Mucosa of gallbladder (tissue), 1 donor: ENCODE results near the gene RUNX2. TPM values are rescaled to one million over a fixed set of nuclear protein-coding genes. Genes with fewer than 3 reads are reported as not detected.
A peak's percentile ranks its signal among the peaks of the same experiment; 100 is the strongest.
"Not testable (repeated sequence)": the region's sequence is repeated elsewhere in the genome, so short reads cannot be mapped to it uniquely, and the experiment has no call there.

Source experiments
- DNase-seq: peaks from one replicate; pipeline ENCODE4 v3.0.0-alpha.2; 2020; ENCODE audit warnings: low spot score
- total RNA-seq: library from RNA; stranded (reverse); gene quantifications from one replicate; pipeline ENCODE4 v1.2.1, GENCODE V29; 2021
- donor health status: DM: no; HTN: no; CAD: no.

RUNX2 gene
- total RNA-seq, 1 donor from 2014 or later: 5.3 TPM

DNA sequence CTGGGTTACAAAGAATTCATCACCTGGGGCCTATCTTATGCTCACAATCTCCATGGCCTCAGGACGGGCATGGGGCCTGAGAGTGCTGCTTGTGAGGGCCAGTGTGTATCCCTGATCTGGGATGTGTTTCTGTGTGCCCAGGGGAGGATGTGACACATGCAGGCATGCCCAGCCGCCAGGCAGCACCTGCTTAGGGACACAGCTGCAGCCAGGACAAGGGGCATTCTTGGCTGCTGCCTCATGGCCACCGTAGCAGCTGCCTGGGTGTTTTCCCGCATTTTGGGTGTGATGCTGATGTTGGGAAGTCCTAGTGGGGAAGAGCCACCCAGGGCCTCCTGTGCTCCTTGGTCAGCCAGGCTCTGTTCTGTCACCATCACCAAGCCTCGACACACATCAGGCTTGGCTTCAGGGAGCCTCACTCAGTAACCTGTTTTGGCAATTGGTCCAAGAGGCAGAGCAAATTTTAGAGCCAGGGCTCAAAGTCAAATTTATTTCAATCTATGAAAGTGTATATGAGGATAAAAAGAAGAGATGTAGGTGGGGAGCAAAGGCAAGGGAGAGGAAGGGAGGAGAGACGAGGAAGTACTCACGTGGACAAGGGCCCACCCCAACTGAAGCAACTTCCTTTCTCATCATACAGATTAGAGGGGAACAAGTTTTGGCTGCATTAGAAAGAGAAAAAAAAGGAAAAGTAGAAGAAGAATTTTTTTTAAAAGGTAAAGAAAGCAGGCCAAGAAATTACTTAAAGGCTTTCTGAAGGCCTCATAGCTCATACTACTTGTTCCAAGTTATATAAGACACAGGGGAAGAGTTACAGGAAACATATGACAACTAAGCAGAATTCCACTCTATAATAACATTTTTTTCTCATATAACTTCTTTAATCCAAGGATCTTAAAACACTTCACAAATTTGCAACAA, 319.5 kb downstream of the RUNX2 start:
- DNase-seq: no peak

DNA sequence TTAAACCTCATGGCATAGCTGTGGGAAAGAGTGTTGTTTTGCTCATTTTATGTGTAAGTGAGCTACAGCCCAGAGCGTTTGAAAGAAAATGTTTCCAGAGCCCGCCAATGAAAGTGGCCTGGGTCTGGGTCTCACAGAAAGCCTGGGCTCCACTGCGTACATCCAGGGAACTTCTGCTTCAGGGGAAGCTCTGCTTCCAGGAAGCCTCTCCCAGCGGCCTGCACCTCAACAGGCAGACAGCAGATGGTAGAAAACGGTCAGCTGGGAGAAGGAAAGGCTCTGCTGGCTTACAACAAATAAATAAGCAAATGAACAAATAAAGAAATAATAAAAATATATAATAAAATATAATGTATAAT, 320.1 kb downstream of the RUNX2 start:
- no peak for DNase-seq

DNA sequence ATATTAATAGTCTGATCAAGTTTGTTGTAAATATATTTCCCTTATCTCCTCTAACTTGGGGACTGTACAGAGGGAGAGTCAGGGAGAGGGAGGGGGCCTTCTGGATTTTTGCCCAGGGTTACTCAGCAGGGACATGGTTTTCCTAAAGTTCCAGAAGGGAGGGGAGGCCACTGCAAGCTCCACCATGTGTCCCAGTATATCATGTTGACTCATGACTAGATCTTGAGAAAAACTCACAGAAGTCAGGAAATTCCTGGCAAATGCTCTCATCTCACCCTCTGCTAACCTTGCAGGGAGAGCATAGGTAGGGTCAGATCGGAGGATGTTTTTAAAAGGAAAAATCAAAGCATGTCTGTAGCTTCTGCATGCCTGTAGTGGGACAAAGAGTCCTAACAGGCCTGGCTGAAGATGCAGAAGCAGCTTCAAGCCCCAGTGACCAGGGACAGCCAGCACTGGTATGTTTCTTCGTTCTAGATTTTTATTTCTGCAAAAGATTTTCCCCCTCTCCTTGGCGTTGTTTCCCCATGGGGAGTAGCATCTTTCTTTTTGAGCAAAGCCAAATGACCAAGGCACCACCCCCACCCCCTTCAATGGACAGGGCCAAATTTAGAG, 322.5 kb downstream of the RUNX2 start:
- DNase-seq: no peak

DNA sequence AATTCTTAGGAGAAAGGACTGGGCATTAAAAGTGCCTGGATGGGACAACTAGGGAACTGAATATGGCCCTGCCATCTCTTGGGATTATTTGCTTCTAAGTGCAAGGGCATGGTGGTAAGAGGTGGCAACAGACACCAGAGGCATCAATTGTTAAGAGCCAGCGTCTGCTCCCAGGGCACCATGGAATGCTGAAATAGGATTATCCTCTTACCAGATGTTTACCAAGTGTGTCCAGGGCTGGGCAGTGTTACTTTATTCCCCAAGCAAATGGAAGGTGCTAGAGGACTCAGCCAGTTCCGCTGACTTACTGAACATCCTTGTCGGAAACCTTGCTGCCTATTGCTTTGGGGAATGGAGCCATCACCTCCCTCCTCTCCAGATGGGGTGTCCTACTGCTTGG, 323.2 kb downstream of the RUNX2 start:
- DNase-seq: no peak

DNA sequence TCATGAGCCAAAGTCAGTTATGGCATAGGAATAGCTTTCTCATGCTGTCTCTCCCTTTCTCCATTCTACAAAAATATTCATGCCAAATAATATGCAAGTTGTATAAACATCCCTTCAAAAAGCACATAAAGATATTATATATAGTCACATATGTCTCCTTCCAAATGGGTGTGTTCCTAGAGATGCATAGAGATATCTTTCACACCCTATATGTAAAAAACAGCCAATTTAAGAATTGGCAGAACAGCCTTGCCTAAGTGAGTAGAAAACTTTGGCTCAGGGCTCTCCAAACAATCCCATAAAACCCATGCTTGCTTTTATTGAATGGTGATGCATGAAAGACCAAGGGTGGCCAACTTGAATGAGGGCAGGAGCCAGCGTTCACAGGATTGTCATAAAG, 324.3 kb downstream of the RUNX2 start:
- DNase-seq: no peak

DNA sequence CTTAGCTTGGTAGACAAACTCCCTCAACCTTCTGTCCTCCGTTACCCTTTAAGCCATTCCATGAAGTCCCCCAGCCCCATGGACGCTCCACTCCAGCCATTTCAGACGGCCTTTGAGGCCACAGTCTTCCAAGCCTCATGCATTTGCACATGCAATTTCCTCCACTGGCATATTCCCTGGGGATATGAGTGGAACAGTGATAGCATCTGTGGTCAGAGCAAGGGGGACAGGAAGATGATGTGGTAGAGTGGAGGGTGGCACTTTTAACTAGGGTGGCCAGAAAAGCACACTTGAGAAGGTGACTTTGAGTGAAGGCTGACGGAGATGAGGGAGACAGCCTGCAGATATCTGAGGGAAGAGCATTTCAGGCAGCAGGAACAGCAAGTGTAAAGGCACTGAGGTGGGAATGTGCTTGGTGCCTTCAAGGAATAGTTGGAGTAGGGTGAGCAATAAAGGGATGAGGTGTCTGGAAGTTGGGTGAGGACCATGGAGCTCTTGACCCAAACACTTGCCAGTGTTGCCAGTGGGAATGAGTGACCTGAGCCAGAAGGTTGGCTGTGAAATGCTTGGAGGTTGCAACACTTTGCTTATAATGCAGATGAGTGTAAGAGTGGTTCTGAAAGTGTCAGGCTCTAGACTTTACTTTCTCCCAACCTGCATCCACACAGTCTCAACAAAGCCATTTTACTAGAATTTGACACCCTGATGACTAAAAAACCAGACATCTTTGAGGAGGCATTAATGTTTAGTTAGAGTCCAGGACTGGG, 325.2 kb downstream of the RUNX2 start:
- no peak for DNase-seq

DNA sequence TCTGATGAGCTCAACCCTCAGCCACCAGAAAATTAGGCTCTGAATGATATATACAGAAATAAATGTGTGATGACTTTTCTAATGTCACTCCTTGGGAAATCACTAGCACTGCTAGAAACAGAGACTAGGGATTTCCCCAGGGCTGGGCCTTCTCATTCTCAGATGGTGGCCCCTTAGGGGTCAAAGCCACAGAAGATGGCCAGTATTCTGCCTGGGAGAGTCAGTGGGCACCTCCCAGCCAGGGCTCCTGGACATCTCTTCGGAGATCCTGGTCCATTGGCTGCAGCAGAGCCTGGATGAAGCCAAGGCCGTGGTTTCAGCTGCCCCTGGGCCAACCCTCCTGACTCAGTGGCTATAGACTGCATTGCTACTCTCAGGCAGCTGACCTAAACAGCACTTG, 326.5 kb downstream of the RUNX2 start:
- DNase-seq: no peak

DNA sequence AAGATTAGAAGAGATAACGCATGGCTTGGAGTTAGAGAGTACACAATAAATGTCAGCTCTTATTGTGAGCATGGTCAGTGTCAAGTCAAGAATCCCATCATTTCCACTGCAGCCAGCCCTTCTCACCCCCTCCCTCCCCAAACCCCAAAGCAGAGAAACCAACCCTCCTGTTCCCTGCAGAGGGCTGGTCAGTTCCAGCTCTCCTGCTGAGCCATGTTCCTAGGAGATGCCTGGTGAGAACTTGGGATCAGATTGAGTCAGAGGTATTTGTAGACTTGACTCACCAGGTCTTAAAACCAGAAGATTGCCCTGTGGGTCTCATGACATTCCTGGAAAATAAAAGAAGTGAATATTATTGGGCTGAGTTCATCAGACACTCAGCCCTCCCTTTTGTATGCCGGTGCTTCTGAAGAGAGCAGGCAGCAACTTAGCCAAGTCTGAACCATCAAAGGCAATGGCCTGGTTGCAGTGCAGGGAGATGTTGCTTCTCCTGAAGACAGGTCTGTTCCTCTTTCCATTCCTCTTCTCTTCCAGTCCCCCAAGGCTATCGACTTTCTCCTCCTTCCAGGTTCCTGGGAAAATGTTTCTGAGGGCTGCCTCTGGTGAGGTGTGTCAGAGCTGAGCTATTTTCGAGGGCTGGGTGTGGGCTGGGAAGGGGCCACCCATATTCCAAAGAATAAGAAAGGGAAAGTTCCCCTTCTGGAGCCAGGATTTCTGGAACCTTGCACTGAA, 327.8 kb downstream of the RUNX2 start:
- no peak for DNase-seq

DNA sequence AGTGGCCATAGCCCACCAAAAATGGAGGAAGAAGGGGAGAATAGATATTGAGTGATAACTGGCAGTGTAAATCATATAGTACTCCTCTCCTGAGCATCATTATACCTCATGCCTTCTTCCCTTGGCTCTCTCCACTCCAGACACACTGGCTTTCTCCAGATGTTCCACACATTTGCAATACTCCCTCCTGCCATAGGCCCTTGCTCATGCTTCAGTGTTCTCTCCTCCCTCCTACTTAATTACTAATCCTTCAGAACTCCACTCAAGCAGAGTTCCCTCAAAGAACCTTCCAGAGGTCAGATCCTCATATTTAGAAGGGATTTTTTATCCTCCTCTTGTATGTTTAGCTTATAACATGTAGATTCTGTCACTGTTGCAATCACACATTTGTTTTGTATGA, 329.1 kb downstream of the RUNX2 start:
- no peak for DNase-seq

DNA sequence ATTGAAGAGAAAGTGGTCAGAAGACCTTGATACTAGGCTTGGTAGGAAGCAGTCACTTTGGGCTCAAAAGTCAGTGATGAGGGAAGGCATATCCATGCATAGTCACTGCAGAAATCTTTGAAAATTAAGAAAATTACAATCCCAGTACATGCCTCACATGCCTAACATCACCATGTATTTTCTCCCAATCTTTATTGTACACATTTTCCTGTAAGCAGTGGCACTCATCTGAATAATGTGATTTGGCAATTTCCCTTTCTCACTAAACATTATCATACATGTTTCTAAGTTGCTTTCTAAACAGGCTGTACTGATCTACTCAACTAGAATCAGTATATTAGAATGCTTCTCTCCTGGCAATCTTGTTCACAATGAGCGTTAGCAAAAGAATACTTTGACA, 330.3 kb downstream of the RUNX2 start:
- DNase-seq: no peak

DNA sequence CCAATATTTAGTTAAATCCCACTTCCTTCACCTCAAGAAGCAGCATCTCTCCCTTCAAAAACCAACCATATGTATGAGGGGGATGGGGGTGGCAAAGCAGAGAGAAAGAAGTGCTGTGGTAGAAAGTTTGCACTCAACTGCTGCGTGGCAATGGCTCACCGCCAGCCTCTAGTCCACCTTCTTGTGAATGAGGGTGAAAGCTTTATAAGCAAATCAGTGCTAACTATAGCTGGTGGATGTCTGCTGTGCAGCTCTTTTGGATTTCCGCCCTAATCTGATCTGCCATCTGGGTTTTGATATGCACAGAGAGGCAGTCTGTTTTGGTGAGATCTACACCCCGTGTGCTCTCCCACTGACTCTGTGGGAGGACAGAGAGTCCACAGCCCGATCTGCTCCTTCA, 330.8 kb downstream of the RUNX2 start:
- no peak for DNase-seq

DNA sequence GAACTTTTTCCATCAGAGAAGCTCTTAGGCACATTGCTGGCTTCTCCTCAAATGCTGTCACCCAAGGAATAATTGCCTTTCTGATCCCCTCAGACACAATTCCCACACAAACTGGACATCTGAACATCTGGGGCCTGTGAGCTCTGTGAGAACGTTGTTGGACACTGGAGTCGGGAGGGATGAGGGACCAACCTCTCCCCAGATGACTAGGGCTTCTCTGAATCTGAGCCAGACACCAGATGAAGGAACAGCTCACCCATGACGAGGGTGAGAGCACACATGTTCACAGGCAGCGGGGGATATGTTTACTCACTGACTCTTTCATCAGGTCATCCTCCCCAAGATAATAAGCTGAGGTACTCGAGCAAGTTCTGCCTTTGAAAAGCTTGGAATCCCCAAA, 333.5 kb downstream of the RUNX2 start:
- no peak for DNase-seq

DNA sequence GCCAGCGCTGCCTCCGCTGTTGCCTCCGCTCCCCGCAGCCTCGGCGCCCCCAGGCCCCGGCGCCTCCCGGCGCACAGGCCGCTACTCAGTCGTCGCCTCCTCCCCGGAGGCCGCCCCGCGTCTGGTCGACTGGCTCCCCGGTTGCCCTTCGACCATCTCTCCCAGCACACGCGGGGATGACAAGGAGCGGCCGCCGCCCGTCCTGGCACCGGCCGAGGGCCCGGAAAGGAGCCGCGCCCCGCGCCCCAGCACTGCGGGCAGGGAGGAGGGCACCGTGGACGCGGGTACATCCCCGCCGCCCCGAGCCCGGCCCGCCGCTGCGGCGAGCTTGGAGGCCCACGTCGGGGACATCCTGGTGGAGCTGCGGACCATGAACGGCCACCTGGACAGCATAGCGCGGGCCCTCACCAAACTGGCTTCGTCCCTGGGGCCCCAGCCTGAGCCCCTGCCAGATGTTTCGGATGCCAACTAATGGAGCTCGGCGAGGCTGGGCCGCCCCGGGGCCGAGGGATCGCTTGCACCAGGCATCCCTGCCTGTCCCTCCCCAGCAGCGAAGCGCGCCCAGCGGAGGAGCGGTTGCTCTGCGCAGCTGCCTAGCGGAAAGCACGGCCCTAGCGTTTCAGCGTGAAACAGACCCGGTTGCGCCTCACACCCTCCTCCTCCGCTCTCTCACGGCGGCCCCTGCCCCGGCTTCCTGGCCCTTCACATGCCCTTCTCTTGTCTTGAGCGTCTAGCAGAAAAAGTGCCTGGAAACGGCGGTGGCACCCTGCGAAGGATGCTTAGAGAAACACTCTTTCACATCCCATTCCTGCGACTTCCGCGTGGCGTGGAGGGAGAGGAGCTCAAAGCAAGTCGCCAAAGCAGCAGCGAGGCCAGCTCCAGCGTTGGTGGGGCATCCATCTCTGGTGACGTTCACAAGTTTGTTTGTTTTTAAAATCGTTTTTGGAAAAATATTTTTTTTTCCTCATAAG, 335.4 kb downstream of the RUNX2 start:
- DNase-seq: no peak

DNA sequence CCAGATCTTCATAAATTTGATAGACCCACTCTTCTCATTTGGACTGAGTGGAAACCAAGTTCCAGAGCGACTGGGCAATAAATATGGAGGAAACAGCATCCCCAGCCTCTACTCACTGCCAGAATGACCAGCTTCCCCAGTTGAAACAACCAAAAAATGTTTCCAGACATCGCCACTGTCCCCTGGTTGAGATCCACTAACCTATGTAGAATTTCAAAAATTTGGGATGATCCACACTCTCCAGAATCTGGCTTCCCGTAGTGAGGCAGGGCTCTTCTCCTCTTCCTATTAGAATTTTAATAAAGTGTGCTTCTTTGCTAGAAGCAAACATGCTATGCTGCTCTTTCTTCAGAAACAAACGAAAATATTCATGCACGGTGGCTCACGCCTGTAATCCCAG, 336.6 kb downstream of the RUNX2 start:
- no peak for DNase-seq

DNA sequence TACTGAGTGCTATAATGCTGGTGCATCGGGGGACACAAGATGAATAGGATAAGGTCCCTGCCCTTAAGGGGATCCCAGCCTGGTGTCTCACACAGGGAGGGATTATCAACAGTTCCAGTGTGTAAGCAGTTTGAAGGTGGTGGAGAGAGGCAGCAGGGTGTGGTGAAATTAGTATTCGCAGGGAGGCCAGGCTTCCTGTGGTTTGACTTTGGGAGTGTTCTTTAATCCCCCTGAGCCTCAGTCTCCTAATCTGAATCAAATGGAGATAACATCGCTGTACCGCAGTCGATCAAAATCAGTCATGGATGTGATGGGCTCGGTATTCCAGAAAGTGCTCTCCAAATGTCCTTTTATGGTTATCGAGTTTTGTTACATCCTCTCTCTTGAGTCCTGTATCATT, 337.7 kb downstream of the RUNX2 start:
- no peak for DNase-seq

DNA sequence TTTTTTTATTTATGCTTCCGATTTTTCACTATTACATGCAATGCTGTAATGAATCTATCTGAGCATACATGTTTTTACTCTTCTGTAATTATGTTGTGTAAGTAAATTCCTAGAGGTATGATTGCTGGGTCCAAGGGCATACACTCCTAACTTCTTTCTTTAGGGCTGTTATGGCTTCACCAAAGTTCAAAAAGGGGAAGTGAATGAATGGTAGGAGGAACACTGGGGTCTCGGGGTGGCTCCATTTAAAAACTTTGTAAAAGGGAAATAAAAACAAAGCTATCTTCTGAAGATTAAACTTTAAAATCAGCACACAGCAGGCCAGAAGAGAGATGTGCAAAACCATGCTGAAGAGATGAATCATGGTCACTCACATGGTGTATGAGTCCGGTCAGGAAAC, 338.7 kb downstream of the RUNX2 start:
- no peak for DNase-seq

DNA sequence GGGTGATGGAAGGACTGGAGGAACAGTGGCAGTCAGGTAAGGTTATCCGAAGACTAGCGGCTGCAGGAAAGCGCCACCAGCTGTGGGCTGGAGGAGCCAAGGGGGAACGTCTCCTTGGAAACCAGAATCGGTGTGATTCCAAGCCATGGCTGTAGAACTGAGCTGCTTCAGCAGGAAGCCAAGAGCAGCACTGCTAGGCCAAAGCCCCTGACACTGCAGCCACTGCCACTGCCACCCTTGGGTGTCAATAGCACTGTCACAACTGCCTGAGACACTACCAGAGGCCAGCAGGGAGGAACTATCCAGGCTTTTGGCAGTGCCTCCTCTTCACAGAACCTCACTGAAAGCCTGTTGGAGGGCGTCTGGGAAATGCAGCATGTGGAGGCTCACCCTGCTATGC, 339.2 kb downstream of the RUNX2 start:
- DNase-seq: no peak

DNA sequence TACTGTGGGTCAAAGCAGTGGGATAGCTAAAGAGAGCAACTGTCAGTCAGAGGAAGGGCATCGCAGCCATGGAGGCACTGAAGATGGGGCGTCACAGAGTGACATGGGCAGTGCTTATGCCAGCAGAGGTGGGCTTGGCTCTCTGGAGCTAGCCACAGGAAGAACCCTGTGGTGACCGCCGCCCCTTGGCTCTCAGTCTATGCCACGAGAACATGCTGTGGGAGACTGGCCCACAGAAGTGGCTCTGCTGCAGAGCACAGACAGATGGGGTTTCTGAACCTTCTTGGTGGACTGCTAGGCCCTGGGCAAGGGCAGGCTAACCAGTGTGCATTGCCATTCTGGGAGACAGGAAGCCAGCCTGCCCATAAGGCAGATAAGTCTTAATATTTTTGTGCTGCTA, 339.6 kb downstream of the RUNX2 start:
- no peak for DNase-seq

DNA sequence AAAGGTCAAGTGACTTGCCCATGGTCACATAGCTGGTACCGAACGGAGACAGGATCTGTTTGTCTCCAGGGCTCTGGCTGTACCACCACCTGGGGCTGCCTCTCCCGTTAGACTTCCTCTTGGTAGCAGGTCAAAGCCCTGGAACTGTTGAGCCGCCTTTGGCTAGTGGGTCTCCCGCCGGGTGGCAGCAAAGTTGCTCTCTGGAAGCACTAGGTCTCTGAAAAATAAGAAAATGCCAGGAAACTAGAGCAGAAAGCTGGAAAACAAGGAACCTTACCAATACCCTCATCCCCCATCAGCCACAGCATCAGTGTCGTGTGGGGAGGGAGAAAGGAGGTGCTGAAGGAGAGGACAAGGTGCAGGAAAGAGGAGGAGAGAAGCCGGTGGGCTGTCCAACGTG, 340.6 kb downstream of the RUNX2 start:
- DNase-seq: no peak

DNA sequence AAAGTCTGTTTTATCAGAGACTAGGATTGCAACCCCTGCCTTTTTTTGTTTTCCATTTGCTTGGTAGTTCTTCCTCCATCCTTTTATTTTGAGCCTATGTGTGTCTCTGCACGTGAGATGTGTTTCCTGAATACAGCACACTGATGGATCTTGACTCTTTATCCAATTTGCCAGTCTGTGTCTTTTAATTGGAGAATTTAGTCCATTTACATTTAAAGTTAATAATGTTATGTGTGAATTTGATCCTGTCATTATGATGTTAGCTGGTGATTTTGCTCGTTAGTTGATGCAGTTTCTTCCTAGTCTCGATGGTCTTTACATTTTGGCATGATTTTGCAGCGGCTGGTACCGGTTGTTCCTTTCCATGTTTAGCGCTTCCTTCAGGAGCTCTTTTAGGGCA, 345.0 kb downstream of the RUNX2 start:
- not testable (repeated sequence) for DNase-seq

DNA sequence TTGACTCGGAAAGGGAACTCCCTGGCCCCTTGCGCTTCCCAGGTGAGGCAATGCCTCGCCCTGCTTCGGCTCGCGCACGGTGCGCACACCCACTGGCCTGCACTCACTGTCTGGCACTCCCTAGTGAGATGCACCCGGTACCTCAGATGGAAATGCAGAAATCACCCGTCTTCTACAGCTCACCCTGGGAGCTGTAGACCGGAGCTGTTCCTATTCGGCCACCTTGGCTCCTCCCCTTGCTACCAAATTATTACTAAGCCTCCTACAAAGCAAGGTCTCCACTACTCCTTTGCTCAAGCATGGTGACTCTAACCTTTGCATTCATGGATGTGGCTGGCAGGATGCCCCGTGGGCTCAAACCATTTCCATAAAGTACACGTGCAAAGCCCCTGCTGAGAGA, 347.0 kb downstream of the RUNX2 start:
- DNase-seq: peak; percentile 8
